GM23338 (cell line): ENCODE results near the gene DIDO1. TPM values are rescaled to one million over a fixed set of nuclear protein-coding genes. Genes with fewer than 3 reads are reported as not detected.

Experiments
- ATAC-seq: fragments of 200-7000 bp; cut with Tn5 transposase; 3 replicates; pipeline ENCODE4 v1.9.1; 2020
- DNase-seq: peaks from one replicate; pipeline ENCODE4 v3.0.0-alpha.2; 2015; ENCODE audit warnings: low spot score
- H2AFZ ChIP-seq: fragments of 200-600 bp; sonication (generic); 2 replicates; pipeline ENCODE4 v1.8.0; 2016; ENCODE audit warnings: antibody characterized with exemption, mild to moderate bottlenecking, moderate library complexity
- H3F3A ChIP-seq: fragments of 200-600 bp; sonication (generic); replicated peaks from 2 replicates; pipeline ENCODE4 v1.8.0; 2017; ENCODE audit warnings: antibody characterized with exemption, mixed run types, low read depth
- H3K27ac ChIP-seq: fragments of 200-600 bp; sonication (generic); 2 replicates; pipeline ENCODE4 v1.6.1; 2016; ENCODE audit warnings: low read depth
- H3K27me3 ChIP-seq: fragments of 200-600 bp; sonication (generic); 2 replicates; pipeline ENCODE4 v1.8.0; 2016; ENCODE audit warnings: mild to moderate bottlenecking, mixed run types, moderate library complexity; ENCODE audit not compliant: insufficient read depth
- H3K36me3 ChIP-seq: fragments of 200-600 bp; sonication (generic); 2 replicates; pipeline ENCODE4 v1.8.0; 2016; ENCODE audit warnings: mild to moderate bottlenecking; ENCODE audit not compliant: insufficient read depth
- H3K4me1 ChIP-seq: fragments of 200-600 bp; sonication (generic); 2 replicates; pipeline ENCODE4 v1.8.0; 2016; ENCODE audit warnings: mild to moderate bottlenecking, moderate library complexity; ENCODE audit not compliant: insufficient read depth
- H3K4me2 ChIP-seq: fragments of 200-600 bp; sonication (generic); 2 replicates; pipeline ENCODE4 v1.7.1; 2017; ENCODE audit warnings: mixed run types
- H3K4me3 ChIP-seq: fragments of 200-600 bp; sonication (generic); 2 replicates; pipeline ENCODE4 v1.6.1; 2016; ENCODE audit warnings: mixed run types
- H3K79me2 ChIP-seq: fragments of 200-600 bp; sonication (generic); replicated peaks from 2 replicates; pipeline ENCODE4 v1.8.0; 2017; ENCODE audit warnings: mild to moderate bottlenecking; ENCODE audit not compliant: insufficient read depth
- H3K9me2 ChIP-seq: fragments of 200-600 bp; sonication (generic); 2 replicates; pipeline ENCODE4 v1.8.0; 2017; ENCODE audit not compliant: insufficient read depth
- H4K20me1 ChIP-seq: fragments of 200-600 bp; sonication (generic); replicated peaks from 2 replicates; pipeline ENCODE4 v1.8.0; 2017; ENCODE audit warnings: mild to moderate bottlenecking; ENCODE audit not compliant: insufficient read depth
- H3K27ac Mint-ChIP-seq: 2 replicates; pipeline ENCODE4 v1.8.0; 2020; ENCODE audit warnings: inconsistent platforms, mild to moderate bottlenecking, moderate library complexity, mixed read lengths
- H3K27me3 Mint-ChIP-seq: 3 replicates; pipeline ENCODE4 v1.8.0; 2022; ENCODE audit warnings: low read depth, mild to moderate bottlenecking, moderate library complexity, mixed read lengths, inconsistent platforms; ENCODE audit not compliant: insufficient read depth, poor library complexity
- H3K36me3 Mint-ChIP-seq: 3 replicates; pipeline ENCODE4 v1.8.0; 2021; ENCODE audit warnings: low read depth, mild to moderate bottlenecking, inconsistent platforms, moderate library complexity, mixed read lengths
- H3K4me1 Mint-ChIP-seq: 3 replicates; pipeline ENCODE4 v1.8.0; 2020; ENCODE audit warnings: mild to moderate bottlenecking, inconsistent platforms, mixed read lengths
- H3K4me3 Mint-ChIP-seq: 3 replicates; pipeline ENCODE4 v1.8.0; 2021; ENCODE audit warnings: moderate library complexity, mild to moderate bottlenecking, inconsistent platforms, mixed read lengths
- H3K9me3 Mint-ChIP-seq: 3 replicates; pipeline ENCODE4 v1.8.0; 2020; ENCODE audit warnings: moderate library complexity, mild to moderate bottlenecking, inconsistent platforms, mixed read lengths
- EZH2 ChIP-seq: fragments of 200-600 bp; sonication (generic); IDR thresholded peaks from one replicate; pipeline ENCODE4 v1.8.0; 2017; ENCODE audit warnings: antibody characterized with exemption, mild to moderate bottlenecking, low read depth; ENCODE audit not compliant: unreplicated experiment
- EZH2phosphoT487 ChIP-seq: fragments of 200-600 bp; sonication (generic); IDR thresholded peaks from one replicate; pipeline ENCODE4 v1.8.1; 2018; ENCODE audit warnings: antibody characterized with exemption; ENCODE audit not compliant: unreplicated experiment
- POLR2AphosphoS5 ChIP-seq: IDR thresholded peaks from 2 replicates; pipeline ENCODE4 v1.6.1; 2016; ENCODE audit warnings: antibody characterized with exemption, low read depth
- REST ChIP-seq: IDR thresholded peaks from one replicate; pipeline ENCODE4 v1.6.1; 2018; ENCODE audit warnings: antibody characterized with exemption; ENCODE audit not compliant: unreplicated experiment
- STAT1 ChIP-seq: IDR thresholded peaks from one replicate; pipeline ENCODE4 v1.6.1; 2016; ENCODE audit warnings: antibody characterized with exemption; ENCODE audit not compliant: unreplicated experiment
- ZNF114 ChIP-seq: fragments of 250-450 bp; sonication (Bioruptor Pico); IDR thresholded peaks from 2 replicates; pipeline ENCODE4 v1.5.0; 2020; ENCODE audit warnings: mild to moderate bottlenecking, moderate library complexity
- polyA plus RNA-seq: library from polyadenylated mRNA; unstranded; fragments of >200 nt; fragmentation: Nextera tagmentation; extraction: Ambion mirVana; gene quantifications from 2 replicates; pipeline ENCODE4 v1.2.1, GENCODE V29; 2016
- total RNA-seq: library from RNA; depleted of rRNA; stranded (reverse); fragments of >200 nt; shearing (Covaris generic); gene quantifications from 2 replicates; pipeline ENCODE4 v1.2.3, GENCODE V29; 2014
- TF ChIP-seq, protein P1 (sequence below), 2 experiments: fragments of 200-600 bp in 1 of 2; sonication (generic) in 1 of 2; conservative IDR thresholded peaks; 2 replicates each; pipeline versions ENCODE4 v1.5.1 to v1.6.1; 2016 to 2017; ENCODE audit warnings: antibody characterized with exemption in 2 of 2, low read depth in 2 of 2, mild to moderate bottlenecking in 2 of 2, moderate library complexity in 1 of 2
- TF ChIP-seq, protein P2 (sequence below): fragments of 250-450 bp; sonication (Bioruptor Pico); IDR thresholded peaks from 2 replicates; pipeline ENCODE4 v1.5.0; 2020; ENCODE audit warnings: mild to moderate bottlenecking, moderate library complexity

Gene DIDO1
- total and polyA plus RNA-seq, 2 experiments from 2014 or later, result 72.4 to 162 TPM

GRCh38 chr20:62882426-62882825 is 43.9 kb downstream of the DIDO1 start:
- H3K9me2 ChIP-seq, result no peaks in the 10 kb centered on the region
- Mint-ChIP-seq H3K4me1 (peaks cover 52% of the 10 kb centered on the region), H3K27me3 (peaks cover 18% of the 10 kb centered on the region), H3K27ac (no peak overlapping the region), H3K9me3 (no peaks in the 10 kb centered on the region; the same call in 2 of the 3 replicates), H3K36me3 (peaks cover 24% of the 10 kb centered on the region), H3K4me3 (no peak overlapping the region)
- ATAC-seq (no peak), DNase-seq (no peak)
- H4K20me1 ChIP-seq, result peaks cover 6% of the 10 kb centered on the region
- H3K4me3 ChIP-seq, result no peak overlapping the region
- H3K79me2 ChIP-seq, result no peaks in the 10 kb centered on the region
- H3K27ac ChIP-seq, result no peak overlapping the region
- no peaks in the 10 kb centered on the region for H3K27me3 ChIP-seq
- H3F3A ChIP-seq, result peaks cover 44% of the 10 kb centered on the region
- H2AFZ ChIP-seq, result no peak overlapping the region
- H3K4me2 ChIP-seq, result no peak overlapping the region
- H3K36me3 ChIP-seq, result peaks cover 11% of the 10 kb centered on the region
- peaks cover 28% of the 10 kb centered on the region for H3K4me1 ChIP-seq
- TF ChIP-seq, protein P1, sequence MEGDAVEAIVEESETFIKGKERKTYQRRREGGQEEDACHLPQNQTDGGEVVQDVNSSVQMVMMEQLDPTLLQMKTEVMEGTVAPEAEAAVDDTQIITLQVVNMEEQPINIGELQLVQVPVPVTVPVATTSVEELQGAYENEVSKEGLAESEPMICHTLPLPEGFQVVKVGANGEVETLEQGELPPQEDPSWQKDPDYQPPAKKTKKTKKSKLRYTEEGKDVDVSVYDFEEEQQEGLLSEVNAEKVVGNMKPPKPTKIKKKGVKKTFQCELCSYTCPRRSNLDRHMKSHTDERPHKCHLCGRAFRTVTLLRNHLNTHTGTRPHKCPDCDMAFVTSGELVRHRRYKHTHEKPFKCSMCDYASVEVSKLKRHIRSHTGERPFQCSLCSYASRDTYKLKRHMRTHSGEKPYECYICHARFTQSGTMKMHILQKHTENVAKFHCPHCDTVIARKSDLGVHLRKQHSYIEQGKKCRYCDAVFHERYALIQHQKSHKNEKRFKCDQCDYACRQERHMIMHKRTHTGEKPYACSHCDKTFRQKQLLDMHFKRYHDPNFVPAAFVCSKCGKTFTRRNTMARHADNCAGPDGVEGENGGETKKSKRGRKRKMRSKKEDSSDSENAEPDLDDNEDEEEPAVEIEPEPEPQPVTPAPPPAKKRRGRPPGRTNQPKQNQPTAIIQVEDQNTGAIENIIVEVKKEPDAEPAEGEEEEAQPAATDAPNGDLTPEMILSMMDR (conservative IDR thresholded peaks at IDR 0.05; ENCODE audit: low read depth in 2 of 2), result no peak
- TF ChIP-seq EZH2 (no peak), POLR2AphosphoS5 (no peak), STAT1 (no peak), EZH2phosphoT487 (no peak), REST (no peak), ZNF114 (no peak)
- TF ChIP-seq, protein P2, sequence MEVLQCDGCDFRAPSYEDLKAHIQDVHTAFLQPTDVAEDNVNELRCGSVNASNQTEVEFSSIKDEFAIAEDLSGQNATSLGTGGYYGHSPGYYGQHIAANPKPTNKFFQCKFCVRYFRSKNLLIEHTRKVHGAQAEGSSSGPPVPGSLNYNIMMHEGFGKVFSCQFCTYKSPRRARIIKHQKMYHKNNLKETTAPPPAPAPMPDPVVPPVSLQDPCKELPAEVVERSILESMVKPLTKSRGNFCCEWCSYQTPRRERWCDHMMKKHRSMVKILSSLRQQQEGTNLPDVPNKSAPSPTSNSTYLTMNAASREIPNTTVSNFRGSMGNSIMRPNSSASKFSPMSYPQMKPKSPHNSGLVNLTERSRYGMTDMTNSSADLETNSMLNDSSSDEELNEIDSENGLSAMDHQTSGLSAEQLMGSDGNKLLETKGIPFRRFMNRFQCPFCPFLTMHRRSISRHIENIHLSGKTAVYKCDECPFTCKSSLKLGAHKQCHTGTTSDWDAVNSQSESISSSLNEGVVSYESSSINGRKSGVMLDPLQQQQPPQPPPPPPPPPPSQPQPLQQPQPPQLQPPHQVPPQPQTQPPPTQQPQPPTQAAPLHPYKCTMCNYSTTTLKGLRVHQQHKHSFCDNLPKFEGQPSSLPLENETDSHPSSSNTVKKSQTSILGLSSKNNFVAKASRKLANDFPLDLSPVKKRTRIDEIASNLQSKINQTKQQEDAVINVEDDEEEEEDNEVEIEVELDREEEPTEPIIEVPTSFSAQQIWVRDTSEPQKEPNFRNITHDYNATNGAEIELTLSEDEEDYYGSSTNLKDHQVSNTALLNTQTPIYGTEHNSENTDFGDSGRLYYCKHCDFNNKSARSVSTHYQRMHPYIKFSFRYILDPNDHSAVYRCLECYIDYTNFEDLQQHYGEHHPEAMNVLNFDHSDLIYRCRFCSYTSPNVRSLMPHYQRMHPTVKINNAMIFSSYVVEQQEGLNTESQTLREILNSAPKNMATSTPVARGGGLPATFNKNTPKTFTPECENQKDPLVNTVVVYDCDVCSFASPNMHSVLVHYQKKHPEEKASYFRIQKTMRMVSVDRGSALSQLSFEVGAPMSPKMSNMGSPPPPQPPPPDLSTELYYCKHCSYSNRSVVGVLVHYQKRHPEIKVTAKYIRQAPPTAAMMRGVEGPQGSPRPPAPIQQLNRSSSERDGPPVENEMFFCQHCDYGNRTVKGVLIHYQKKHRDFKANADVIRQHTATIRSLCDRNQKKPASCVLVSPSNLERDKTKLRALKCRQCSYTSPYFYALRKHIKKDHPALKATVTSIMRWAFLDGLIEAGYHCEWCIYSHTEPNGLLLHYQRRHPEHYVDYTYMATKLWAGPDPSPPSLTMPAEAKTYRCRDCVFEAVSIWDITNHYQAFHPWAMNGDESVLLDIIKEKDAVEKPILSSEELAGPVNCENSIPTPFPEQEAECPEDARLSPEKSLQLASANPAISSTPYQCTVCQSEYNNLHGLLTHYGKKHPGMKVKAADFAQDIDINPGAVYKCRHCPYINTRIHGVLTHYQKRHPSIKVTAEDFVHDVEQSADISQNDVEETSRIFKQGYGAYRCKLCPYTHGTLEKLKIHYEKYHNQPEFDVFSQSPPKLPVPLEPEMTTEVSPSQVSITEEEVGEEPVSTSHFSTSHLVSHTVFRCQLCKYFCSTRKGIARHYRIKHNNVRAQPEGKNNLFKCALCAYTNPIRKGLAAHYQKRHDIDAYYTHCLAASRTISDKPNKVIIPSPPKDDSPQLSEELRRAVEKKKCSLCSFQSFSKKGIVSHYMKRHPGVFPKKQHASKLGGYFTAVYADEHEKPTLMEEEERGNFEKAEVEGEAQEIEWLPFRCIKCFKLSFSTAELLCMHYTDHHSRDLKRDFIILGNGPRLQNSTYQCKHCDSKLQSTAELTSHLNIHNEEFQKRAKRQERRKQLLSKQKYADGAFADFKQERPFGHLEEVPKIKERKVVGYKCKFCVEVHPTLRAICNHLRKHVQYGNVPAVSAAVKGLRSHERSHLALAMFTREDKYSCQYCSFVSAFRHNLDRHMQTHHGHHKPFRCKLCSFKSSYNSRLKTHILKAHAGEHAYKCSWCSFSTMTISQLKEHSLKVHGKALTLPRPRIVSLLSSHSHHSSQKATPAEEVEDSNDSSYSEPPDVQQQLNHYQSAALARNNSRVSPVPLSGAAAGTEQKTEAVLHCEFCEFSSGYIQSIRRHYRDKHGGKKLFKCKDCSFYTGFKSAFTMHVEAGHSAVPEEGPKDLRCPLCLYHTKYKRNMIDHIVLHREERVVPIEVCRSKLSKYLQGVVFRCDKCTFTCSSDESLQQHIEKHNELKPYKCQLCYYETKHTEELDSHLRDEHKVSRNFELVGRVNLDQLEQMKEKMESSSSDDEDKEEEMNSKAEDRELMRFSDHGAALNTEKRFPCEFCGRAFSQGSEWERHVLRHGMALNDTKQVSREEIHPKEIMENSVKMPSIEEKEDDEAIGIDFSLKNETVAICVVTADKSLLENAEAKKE, result no peak
